ENCODE results near the gene MRC1.

Gene MRC1

GRCh38 chr10:17795813-17796594 is 13.1 kb upstream of the MRC1 start:
- DNase-seq = no peak

- DNase-seq = no peak
Observed at GRCh38 chr10:17801507-17801906, 7.6 kb upstream of the MRC1 start.

- DNase-seq = no peak
Observed at GRCh38 chr10:17802350-17802749, 6.8 kb upstream of the MRC1 start.

GRCh38 chr10:17802976-17803375 is 6.2 kb upstream of the MRC1 start:
- no peak for DNase-seq

GRCh38 chr10:17805330-17805729 is 3.8 kb upstream of the MRC1 start:
- DNase-seq = no peak

GRCh38 chr10:17805921-17806577 is 3.1 kb upstream of the MRC1 start:
- no peak for DNase-seq

- no peak for DNase-seq
Observed at GRCh38 chr10:17811146-17811865, 2.2 kb downstream of the MRC1 start.

- no peak for DNase-seq
Observed at GRCh38 chr10:17814973-17815372, 5.8 kb downstream of the MRC1 start.

GRCh38 chr10:17816199-17816598 is 7.1 kb downstream of the MRC1 start:
- no peak for DNase-seq

- no peak for DNase-seq
Observed at GRCh38 chr10:17817316-17817715, 8.2 kb downstream of the MRC1 start.

- no peak for DNase-seq
Observed at GRCh38 chr10:17817790-17818189, 8.6 kb downstream of the MRC1 start.

GRCh38 chr10:17819836-17820235 is 10.7 kb downstream of the MRC1 start:
- no peak for DNase-seq

- no peak for DNase-seq
Observed at GRCh38 chr10:17820943-17821342, 11.8 kb downstream of the MRC1 start.

- DNase-seq = no peak
Observed at GRCh38 chr10:17821893-17822292, 12.7 kb downstream of the MRC1 start.

- DNase-seq = no peak
Observed at GRCh38 chr10:17831341-17831740, 22.2 kb downstream of the MRC1 start.

- no peak for DNase-seq
Observed at GRCh38 chr10:17831896-17832295, 22.7 kb downstream of the MRC1 start.

GRCh38 chr10:17833656-17834055 is 24.5 kb downstream of the MRC1 start:
- no peak for DNase-seq

- DNase-seq = no peak
Observed at GRCh38 chr10:17835688-17836087, 26.5 kb downstream of the MRC1 start.

- DNase-seq = no peak
Observed at GRCh38 chr10:17836942-17837341, 27.8 kb downstream of the MRC1 start.

GRCh38 chr10:17838080-17838648 is 29.0 kb downstream of the MRC1 start:
- no peak for DNase-seq

- no peak for DNase-seq
Observed at GRCh38 chr10:17841050-17841449, 31.9 kb downstream of the MRC1 start.

- DNase-seq = no peak
Observed at GRCh38 chr10:17842641-17843040, 33.5 kb downstream of the MRC1 start.

- DNase-seq = no peak
Observed at GRCh38 chr10:17847585-17848296, 38.6 kb downstream of the MRC1 start.

All from cortex of kidney (tissue), 1 donor.